Esophagus squamous epithelium (tissue), 5 donors: ENCODE results near the gene NCAM1. TPM values are rescaled to one million over a fixed set of nuclear protein-coding genes. Genes with fewer than 3 reads are reported as not detected.

ENCODE experiments used
- DNase-seq: peaks from one replicate; lab custom pipeline; 2025; lab: John Stamatoyannopoulos, UW
- H3K27ac ChIP-seq, 4 donors: fragments of 200-600 bp; sonication (generic); one replicate each; pipeline ENCODE4 v1.5.1; 2016 to 2019; ENCODE audit warnings: mild to moderate bottlenecking in 1 of 4
- H3K27me3 ChIP-seq, 4 donors: fragments of 200-600 bp; sonication (generic); 1 replicate in 3 of 4; 2 replicates in 1 of 4; pipeline versions ENCODE4 v1.5.1 to v1.6.0; 2017 to 2021; ENCODE audit warnings: antibody characterized with exemption in 1 of 4
- H3K36me3 ChIP-seq, 3 donors: fragments of 200-600 bp; sonication (generic); one replicate each; pipeline ENCODE4 v1.5.1; 2016 to 2019
- H3K4me1 ChIP-seq, 3 donors: fragments of 200-600 bp; sonication (generic); one replicate each; pipeline ENCODE4 v1.5.1; 2017 to 2019
- H3K4me3 ChIP-seq, 4 donors: fragments of 200-600 bp; sonication (generic); 1 replicate in 3 of 4; 2 replicates in 1 of 4; pipeline ENCODE4 v1.5.1; 2016 to 2019; ENCODE audit warnings: mild to moderate bottlenecking in 2 of 4, moderate library complexity in 1 of 4
- H3K9me3 ChIP-seq, 3 donors: fragments of 200-600 bp; sonication (generic); one replicate each; pipeline ENCODE4 v1.5.1; 2016 to 2019
- CTCF ChIP-seq, 6 experiments: fragments of 450-650 bp in 4 of 6; fragments of 200-600 bp in 2 of 6; sonication (generic) in 2 of 6; IDR thresholded peaks; one replicate each; pipeline ENCODE4 v1.5.1; 2016 to 2019; ENCODE audit warnings: antibody characterized with exemption in 6 of 6, mild to moderate bottlenecking in 4 of 6, moderate library complexity in 4 of 6
- POLR2A ChIP-seq, 4 donors: fragments of 450-650 bp; IDR thresholded peaks; one replicate each; pipeline ENCODE4 v1.6.1; 2017; ENCODE audit warnings: antibody characterized with exemption in 4 of 4, mild to moderate bottlenecking in 4 of 4, moderate library complexity in 3 of 4
- WGBS, 2 donors: methylation state at CpG; one replicate each; pipeline ENCODE4 v1.1.5; 2018; 5-methylcytosine and 5-hydroxymethylcytosine counted together
- intact Hi-C: fragments of 100-400 bp; cut with DNase I; formaldehyde crosslinking; loops from one replicate; pipeline ENCODE4 v1.15.0; 2022
- total RNA-seq, 4 donors: library from RNA; depleted of rRNA; stranded (reverse); fragments of >200 nt; gene quantifications; one replicate each; pipeline ENCODE4 v1.1.0, GENCODE V29; 2016
- donor health status: DM: yes; HTN: yes; CAD: no.

NCAM1 gene
- total RNA-seq, 4 donors from 2014 or later: 1.6 to 16.4 (median 2.6) TPM

GRCh38 chr11:113090716-113091480 is 129.7 kb downstream of the NCAM1 start:
- TF ChIP-seq POLR2A (IDR thresholded peaks at IDR 0.05): no peak
- TF ChIP-seq CTCF (IDR thresholded peaks at IDR 0.05): no peak
- intact Hi-C loops: no loop called here
- 67 to 70% methylated on average over 4 of the region's 4 CpGs for WGBS, 2 donors
- Histone ChIP-seq H3K27me3 (no peaks in the 10 kb centered on the region), H3K36me3 (no peaks in the 10 kb centered on the region), H3K9me3 (no peaks in the 10 kb centered on the region), H3K4me1 (no peaks in the 10 kb centered on the region), H3K4me3 (no peak overlapping the region), H3K27ac (no peak overlapping the region)
- no peak for DNase-seq

GRCh38 chr11:113091481-113091780 is 130.2 kb downstream of the NCAM1 start:
- intact Hi-C loops: no loop called here
- H3K4me3 ChIP-seq: no peak overlapping the region
- DNase-seq: no peak
- no peaks in the 10 kb centered on the region for H3K9me3 ChIP-seq
- 40 to 45% methylated on average over 1 of the region's 1 CpG for WGBS, 2 donors
- H3K36me3 ChIP-seq: no peaks in the 10 kb centered on the region
- H3K27me3 ChIP-seq: no peaks in the 10 kb centered on the region
- TF ChIP-seq CTCF (IDR thresholded peaks at IDR 0.05) (no peak), POLR2A (IDR thresholded peaks at IDR 0.05) (no peak)
- no peaks in the 10 kb centered on the region for H3K4me1 ChIP-seq
- H3K27ac ChIP-seq: no peak overlapping the region

- WGBS, 2 donors: 22 to 50% methylated on average over 1 of the region's 1 CpG
- TF ChIP-seq CTCF (IDR thresholded peaks at IDR 0.05) (no peak), POLR2A (IDR thresholded peaks at IDR 0.05) (no peak)
- Histone ChIP-seq H3K9me3 (no peaks in the 10 kb centered on the region), H3K27ac (no peak overlapping the region), H3K4me1 (no peaks in the 10 kb centered on the region), H3K36me3 (no peaks in the 10 kb centered on the region), H3K4me3 (no peak overlapping the region), H3K27me3 (no peaks in the 10 kb centered on the region)
- intact Hi-C loops: no loop called here
- no peak for DNase-seq
Observed at GRCh38 chr11:113096648-113097047, 135.4 kb downstream of the NCAM1 start.

- Histone ChIP-seq H3K4me3 (no peak overlapping the region), H3K4me1 (no peaks in the 10 kb centered on the region), H3K27ac (no peak overlapping the region), H3K36me3 (no peaks in the 10 kb centered on the region), H3K9me3 (no peaks in the 10 kb centered on the region), H3K27me3 (no peaks in the 10 kb centered on the region)
- no peak for DNase-seq
- 50 to 56% methylated on average over 7 to 9 of the region's 9 CpGs for WGBS, 2 donors
- TF ChIP-seq CTCF (IDR thresholded peaks at IDR 0.05): no peak
- intact Hi-C loops: no loop called here
Observed at GRCh38 chr11:113103932-113104690, 142.9 kb downstream of the NCAM1 start.

GRCh38 chr11:113104691-113105251 is 143.6 kb downstream of the NCAM1 start:
- peaks cover 0 to 4% (median 0%) of the 10 kb centered on the region in 3 donors for H3K4me1 ChIP-seq
- intact Hi-C loops: no loop called here
- no peak for DNase-seq
- H3K4me3 ChIP-seq: no peak overlapping the region
- 48 to 56% methylated on average over 4 of the region's 4 CpGs for WGBS, 2 donors
- no peaks in the 10 kb centered on the region for H3K27me3 ChIP-seq
- no peaks in the 10 kb centered on the region for H3K9me3 ChIP-seq
- no peaks in the 10 kb centered on the region for H3K36me3 ChIP-seq
- H3K27ac ChIP-seq: no peak overlapping the region
- TF ChIP-seq CTCF (IDR thresholded peaks at IDR 0.05): no peak
- TF ChIP-seq POLR2A (IDR thresholded peaks at IDR 0.05): no peak
